ENCODE measurements around the gene LEFTY2.
"Not testable (repeated sequence)": the region's sequence is repeated elsewhere in the genome, so short reads cannot be mapped to it uniquely, and the experiment has no call there.

Gene LEFTY2

GRCh38 chr1:225930566-225930965 lies 10.5 kb downstream of the LEFTY2 start:
- no peak for DNase-seq (ENCODE audit: low read depth in 3 of 3, low spot score in 1 of 3)

GRCh38 chr1:225929462-225929861 lies 11.6 kb downstream of the LEFTY2 start:
- not testable (repeated sequence) for DNase-seq (ENCODE audit: low read depth in 3 of 3, low spot score in 1 of 3)

GRCh38 chr1:225928186-225929175 lies 12.5 kb downstream of the LEFTY2 start:
- no peak for DNase-seq (ENCODE audit: low read depth in 3 of 3, low spot score in 1 of 3)

- DNase-seq (ENCODE audit: low read depth in 3 of 3, low spot score in 1 of 3): no peak
Observed at GRCh38 chr1:225926551-225927113, 14.4 kb downstream of the LEFTY2 start.

- peak; percentile 87 to 91 (median 88) for DNase-seq (ENCODE audit: low read depth in 3 of 3, low spot score in 1 of 3)
Observed at GRCh38 chr1:225923692-225924555, 17.1 kb downstream of the LEFTY2 start, which contains the start of gene PYCR2. Gene PYCR2, minus strand, starts transcription at chr1:225924250. Its CDS starts 140 bp downstream, at chr1:225924110.

GRCh38 chr1:225923381-225923691 lies 17.7 kb downstream of the LEFTY2 start:
- no peak for DNase-seq (ENCODE audit: low read depth in 3 of 3, low spot score in 1 of 3)

GRCh38 chr1:225921734-225922709 lies 19.0 kb downstream of the LEFTY2 start:
- DNase-seq (ENCODE audit: low read depth in 3 of 3, low spot score in 1 of 3): no peak

GRCh38 chr1:225919906-225920305 lies 21.1 kb downstream of the LEFTY2 start:
- no peak for DNase-seq (ENCODE audit: low read depth in 3 of 3, low spot score in 1 of 3)

- no peak for DNase-seq (ENCODE audit: low read depth in 3 of 3, low spot score in 1 of 3)
Observed at GRCh38 chr1:225918280-225918679, 22.7 kb downstream of the LEFTY2 start.

- DNase-seq (ENCODE audit: low read depth in 3 of 3, low spot score in 1 of 3): no peak
Observed at GRCh38 chr1:225917536-225917935, 23.5 kb downstream of the LEFTY2 start.

GRCh38 chr1:225917101-225917500 lies 23.9 kb downstream of the LEFTY2 start:
- DNase-seq (ENCODE audit: low read depth in 3 of 3, low spot score in 1 of 3): no peak

GRCh38 chr1:225915538-225915991 lies 25.5 kb downstream of the LEFTY2 start:
- DNase-seq (ENCODE audit: low read depth in 3 of 3, low spot score in 1 of 3): no peak

- no peak for DNase-seq (ENCODE audit: low read depth in 3 of 3, low spot score in 1 of 3)
Observed at GRCh38 chr1:225914947-225915346, 26.1 kb downstream of the LEFTY2 start.

- DNase-seq (ENCODE audit: low read depth in 3 of 3, low spot score in 1 of 3): no peak
Observed at GRCh38 chr1:225914391-225914790, 26.6 kb downstream of the LEFTY2 start.

GRCh38 chr1:225911191-225912130 lies 29.6 kb downstream of the LEFTY2 start:
- peak in 2 of 3 donors; percentile 55 to 70 for DNase-seq (ENCODE audit: low read depth in 3 of 3, low spot score in 1 of 3)

- no peak for DNase-seq (ENCODE audit: low read depth in 3 of 3, low spot score in 1 of 3)
Observed at GRCh38 chr1:225909477-225909876, 31.5 kb downstream of the LEFTY2 start.

GRCh38 chr1:225908773-225909172 lies 32.2 kb downstream of the LEFTY2 start:
- DNase-seq (ENCODE audit: low read depth in 3 of 3, low spot score in 1 of 3): no peak

GRCh38 chr1:225908013-225908640 lies 32.9 kb downstream of the LEFTY2 start:
- DNase-seq (ENCODE audit: low read depth in 3 of 3, low spot score in 1 of 3): no peak

- no peak for DNase-seq (ENCODE audit: low read depth in 3 of 3, low spot score in 1 of 3)
Observed at GRCh38 chr1:225907341-225907740, 33.7 kb downstream of the LEFTY2 start.

Data from stimulated activated CD4-positive, alpha-beta T cell treated with anti-CD3 and anti-CD28 coated beads, TNF-alpha, amount 100 ng/mL, for 1 hour (primary cell).